HuH-7 (cell line): ENCODE measurements around the gene ERBB4.
"Not testable (repeated sequence)": the region's sequence is repeated elsewhere in the genome, so short reads cannot be mapped to it uniquely, and the experiment has no call there.

Experiments used
- DNase-seq: peaks from one replicate; pipeline ENCODE4 v3.0.0; 2011; ENCODE audit warnings: low spot score

ERBB4 gene

DNA sequence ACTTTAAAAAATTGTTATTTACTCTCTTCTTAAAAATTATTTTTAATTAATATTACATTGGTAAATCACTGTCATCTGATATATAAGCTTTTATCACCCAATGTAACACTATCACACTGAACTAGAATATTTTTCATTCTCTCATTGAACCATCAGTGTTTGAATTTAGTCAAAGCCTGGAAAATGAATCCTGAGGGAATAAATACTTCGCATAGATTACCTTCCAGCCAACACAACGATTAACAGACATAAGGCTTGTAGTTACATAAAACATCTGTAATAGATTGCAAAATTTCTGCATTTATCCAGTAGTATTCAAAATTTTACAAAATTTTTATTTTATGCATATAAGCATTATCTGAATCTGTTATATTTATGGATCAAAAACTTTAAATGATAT is 314.9 kb downstream of the ERBB4 start:
- DNase-seq: no peak

DNA sequence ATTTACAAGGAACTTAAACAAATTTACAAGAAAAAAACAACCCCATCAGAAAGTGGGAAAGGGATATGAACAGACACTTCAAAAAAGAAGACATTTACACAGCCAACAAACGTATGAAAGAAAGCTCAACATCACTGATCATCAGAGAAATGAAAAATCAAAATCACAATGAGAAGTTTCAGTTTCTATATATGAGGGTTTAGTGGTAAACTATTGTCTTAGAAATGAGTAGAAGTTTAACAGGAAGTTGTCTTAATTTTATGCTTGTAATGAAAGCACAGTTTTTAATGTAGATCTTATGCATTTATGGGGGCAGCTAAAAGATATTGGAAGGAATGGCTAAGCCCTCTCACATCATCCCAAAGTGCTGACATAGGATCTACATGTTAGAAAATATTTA is 325.4 kb downstream of the ERBB4 start:
- DNase-seq: no peak

DNA sequence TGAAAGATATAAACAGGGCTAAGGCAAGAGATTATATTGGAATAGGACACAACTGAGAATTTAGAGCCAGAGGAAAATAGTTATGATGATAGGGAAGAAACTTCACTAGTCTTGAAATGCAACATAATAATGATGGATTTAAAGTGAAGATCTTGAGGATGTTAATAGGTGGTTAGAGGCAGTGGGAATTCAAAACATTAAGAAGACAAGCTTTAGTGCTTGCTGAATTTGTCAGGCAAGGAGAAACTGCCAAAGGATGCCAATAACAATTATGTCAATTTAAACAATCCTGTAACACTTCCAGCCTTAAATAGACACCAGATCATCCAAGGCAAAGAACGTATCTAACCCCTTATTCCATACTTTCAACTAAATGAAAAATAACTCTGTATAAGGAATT is 330.1 kb downstream of the ERBB4 start:
- DNase-seq: no peak

GRCh38 chr2:212197776-212198175 is 340.8 kb downstream of the ERBB4 start:
- no peak for DNase-seq

DNA sequence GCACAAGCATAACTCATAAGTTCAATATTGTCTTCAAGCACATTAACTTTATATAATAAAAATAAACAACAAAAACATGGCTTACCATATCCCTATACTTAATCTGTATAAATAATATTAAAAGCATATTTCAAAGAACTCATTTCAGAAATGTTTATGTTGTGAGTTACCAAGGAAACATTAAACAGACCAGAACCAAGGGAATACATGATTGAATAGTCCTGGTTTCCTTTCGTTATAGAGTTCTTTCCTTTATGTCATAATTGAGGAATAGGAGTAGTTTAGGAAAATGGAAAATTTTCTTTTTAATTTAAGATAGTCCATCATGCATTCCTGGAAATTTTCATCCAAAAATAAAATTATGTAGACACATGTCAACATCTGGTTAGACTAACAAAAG is 343.0 kb downstream of the ERBB4 start:
- no peak for DNase-seq

DNA sequence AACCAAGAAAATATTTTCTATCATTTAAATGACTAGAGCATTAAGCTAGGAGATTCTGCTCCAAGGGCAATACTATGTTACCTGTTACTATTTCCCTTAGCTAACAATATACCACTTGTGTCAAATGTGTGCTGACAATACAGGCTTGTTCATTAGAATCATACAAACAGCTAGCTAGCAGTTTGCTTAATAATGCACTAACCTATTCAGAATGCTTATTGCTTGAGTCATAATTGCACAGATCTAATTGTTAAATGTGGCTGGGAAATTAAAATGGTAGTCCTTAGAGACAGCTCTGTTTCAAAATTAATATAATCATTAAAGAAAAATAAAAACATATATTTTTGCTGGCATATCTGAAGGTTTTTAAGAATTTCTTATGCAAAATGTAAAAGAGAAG is 344.2 kb downstream of the ERBB4 start:
- no peak for DNase-seq

- DNase-seq: no peak
These were observed 344.8 kb downstream of the ERBB4 start for GRCh38 chr2:212193803-212194202.

DNA sequence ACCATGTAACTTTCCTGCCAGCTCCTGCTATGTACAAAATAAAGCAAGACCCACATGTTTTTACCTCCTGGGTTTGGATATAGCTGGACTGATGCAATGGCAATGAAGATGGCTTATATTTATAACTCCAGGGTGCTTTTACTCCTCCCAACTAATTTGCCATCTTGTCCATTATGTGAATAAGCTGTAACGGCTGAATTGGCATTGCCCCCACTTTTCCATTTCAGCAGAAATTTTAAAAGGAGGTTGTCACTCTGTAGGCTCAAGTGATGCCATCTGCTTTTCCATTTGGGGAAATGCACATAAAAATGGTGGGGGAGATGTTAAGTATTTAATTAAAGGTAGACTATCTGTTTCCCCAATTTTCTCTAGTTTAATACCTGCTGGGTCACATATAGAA is 345.5 kb downstream of the ERBB4 start:
- DNase-seq: no peak

DNA sequence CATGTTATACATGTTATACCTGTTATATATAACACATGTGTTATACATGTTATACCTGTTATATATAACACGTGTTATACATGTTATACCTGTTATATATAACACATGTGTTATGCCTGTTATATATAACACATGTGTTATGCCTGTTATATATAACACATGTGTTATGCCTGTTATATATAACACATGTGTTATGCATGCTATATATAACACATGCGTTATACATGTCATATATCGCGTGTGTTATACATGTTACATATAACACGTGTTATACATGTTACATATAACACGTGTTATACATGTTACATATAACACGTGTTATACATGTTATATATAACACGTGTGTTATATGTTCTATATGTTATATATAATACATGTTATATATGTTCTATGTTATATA is 347.2 kb downstream of the ERBB4 start:
- DNase-seq: not testable (repeated sequence)

DNA sequence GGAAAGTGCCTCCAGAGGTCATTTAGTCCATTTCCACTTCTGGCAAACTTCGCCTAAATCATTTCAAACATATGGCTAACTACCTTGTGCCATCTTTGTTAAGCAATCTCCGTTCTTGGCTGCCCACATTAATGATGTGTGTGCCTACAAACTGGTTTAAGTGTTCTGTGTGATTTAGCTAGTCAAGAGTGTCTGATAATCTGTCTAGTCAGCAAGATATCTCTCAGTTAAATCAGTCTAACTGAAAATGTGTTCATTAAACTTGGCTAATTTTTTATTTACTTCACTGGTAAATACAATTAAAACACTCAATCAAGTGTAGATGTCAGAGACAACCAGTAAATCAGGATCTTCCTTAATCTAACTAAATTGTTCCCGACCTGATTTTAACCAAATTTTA is 352.4 kb downstream of the ERBB4 start:
- DNase-seq: no peak

DNA sequence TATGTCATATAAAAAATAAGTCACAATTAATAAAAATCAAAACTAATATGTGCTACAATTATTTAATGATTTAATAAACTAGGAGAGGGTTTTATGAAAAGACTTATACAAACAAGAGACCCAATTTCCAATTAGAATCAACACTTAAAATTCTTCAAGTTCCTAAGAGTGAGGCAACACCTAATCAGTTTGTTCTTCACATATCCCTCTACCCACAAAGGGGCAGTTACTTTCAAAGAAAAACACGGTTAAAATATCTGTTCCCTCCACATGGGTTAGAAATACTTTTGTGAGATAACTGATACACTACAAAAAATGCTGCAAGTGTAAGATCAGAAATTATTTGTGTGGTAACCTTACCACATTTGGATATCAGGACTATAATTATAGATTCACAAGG is 357.0 kb downstream of the ERBB4 start:
- DNase-seq: no peak

- no peak for DNase-seq
These were observed 358.1 kb downstream of the ERBB4 start for GRCh38 chr2:212180408-212181083.

DNA sequence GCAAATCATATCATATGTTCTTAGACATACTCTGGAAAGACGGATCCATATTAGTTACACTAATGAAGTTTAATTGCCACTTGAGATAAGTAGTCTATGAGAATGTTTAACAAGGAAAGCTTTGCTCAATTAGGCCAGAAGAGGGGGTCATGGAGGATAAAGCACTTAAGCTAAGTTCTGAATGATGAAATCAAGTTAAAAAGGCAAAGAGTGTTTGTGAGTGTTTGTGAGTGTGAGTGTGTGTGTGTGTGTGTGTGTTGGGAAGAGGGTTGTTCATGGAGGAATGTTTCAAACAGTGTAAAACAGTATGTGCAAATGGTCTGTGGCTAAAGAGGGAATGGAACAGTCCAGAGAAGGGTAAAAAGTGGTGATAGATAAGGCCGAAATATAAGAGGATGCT is 360.9 kb downstream of the ERBB4 start:
- peak; percentile 2 for DNase-seq

- DNase-seq: no peak
These were observed 362.5 kb downstream of the ERBB4 start for GRCh38 chr2:212176151-212176550.

DNA sequence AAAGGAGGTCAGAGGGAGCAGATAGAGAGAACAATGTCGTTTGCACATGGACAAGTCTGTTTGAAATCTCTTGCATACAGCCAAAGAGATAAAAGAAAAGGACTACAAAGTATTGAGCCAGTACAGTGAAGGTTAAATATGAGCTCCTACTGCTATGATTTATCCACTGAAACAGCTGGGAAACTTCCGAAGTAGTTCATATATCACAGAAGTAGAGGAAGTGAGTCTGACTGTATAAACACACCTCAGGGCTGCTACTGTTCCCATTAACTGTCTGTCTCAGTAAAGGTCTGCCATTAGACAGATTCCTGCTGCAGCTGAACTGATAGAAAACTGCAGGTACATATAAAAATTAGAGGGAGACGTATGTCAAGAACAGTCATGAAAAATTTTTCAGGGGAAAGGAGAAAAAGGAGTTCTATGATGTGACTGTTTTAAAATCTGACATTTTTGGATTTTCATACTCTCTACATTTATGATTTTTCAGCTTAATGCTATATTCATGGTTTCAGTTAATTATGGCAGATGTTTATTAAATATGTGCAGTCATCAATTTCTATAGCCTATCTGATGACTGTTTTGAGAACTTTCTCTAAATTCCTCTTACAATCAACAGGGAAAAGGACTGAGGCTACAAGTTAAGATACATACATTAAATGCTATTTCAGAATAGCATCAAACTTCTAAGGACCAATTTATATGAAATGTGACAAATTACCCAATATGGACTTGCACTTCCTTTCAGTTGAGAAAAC is 364.7 kb downstream of the ERBB4 start:
- no peak for DNase-seq

DNA sequence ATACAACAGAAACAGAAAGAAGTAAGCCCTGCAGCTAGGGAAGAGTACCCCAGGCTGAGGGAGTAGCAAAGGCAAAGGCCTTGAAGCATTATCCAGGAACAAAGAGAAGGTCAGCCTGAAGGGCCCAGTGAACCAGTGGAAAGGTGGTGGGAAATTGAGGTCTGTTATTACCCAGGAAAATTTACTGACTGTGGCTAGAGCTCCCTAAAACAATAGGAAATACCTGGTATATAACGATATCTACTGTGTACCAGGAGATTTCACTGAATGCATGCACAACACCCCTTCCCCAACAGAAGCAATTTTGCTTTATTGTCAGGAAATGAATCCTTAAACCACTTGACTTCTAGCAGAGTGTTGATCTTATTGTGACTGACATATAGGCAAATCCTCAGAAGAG is 365.3 kb downstream of the ERBB4 start:
- no peak for DNase-seq

DNA sequence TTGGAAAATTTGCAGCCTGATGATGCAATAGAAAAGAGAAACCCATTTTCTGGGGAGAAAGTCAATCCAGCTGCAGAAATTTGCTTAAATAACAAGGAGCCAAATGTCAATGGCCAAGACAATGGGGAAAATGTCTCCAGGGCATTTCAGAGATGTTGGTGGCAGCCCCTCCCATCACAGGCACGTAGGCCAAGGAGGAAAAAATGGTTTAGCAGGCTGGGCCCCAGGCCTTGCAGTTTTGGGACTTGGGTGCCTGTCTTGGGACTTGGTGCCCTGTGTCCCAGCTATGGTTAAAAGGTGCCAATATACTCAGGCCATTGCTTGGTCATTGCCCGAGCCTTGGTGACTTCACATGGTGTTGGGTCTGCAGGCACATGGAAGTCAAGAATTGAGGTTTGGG is 368.2 kb downstream of the ERBB4 start:
- DNase-seq: no peak

DNA sequence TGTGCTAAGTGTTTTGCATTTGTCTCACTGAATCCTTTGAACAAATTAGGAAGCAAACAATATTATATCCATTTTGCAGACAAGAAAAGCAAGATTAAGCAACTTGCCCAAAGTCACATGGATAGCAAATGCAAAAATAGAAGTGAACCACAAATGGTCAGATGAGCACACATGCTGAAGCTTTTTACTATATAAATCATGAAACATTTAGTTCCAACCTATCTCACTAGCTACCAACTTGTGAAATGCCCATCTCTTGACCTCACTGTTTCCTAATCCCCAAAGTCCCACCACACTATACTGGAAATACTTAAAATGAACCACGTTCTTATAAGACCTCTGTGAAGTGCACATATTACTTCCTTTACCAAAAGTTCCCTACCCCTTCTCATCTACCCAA is 380.5 kb downstream of the ERBB4 start:
- DNase-seq: no peak

DNA sequence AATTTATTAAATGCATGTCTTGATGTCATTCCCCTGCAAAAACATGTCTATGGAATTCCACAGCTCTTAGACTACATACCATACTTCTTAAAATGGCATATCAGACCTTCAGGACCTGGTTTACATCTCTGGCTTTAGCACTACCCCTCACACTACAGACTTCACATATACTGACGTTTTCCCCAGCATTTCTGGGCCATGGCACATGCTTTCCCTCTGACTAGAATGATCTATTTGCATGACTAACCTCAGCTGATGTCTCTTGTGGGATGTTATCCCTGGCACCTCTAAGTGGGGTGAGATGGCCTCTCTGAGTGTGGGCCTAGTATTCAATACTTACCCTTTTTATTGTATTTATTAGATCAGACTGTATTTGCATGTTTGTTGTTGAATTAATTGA is 381.6 kb downstream of the ERBB4 start:
- DNase-seq: no peak

GRCh38 chr2:212156088-212156487 is 382.5 kb downstream of the ERBB4 start:
- no peak for DNase-seq

GRCh38 chr2:212154477-212154878 is 384.1 kb downstream of the ERBB4 start:
- DNase-seq: no peak

GRCh38 chr2:212153923-212154322 is 384.7 kb downstream of the ERBB4 start:
- no peak for DNase-seq

DNA sequence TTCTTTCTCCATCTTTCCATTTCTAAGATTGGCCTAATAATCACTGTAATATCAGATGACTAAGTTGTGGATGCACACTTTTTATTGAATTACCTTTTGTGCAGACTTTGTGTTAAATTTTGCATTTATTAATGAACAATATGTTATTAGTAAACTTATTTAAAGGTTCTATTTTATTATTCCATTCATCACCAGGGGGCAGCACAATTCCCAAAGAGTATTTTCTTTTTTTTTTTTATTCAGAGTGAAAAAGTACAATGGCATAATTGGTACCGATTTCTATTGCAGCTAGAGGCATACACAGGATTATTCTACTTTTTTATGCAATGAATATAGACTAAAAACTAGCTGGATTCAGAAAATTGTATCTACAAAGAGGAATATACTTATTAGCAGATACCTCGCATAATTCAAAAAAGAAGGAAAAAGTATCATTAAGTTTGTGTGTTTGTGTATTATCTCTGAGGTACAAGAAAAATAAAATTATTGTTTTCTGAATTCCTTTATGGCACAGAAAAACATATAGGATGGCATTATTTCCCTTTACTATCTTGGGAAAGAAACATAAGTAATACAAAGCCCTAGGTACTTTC is 390.6 kb downstream of the ERBB4 start:
- no peak for DNase-seq

GRCh38 chr2:212146416-212146815 is 392.2 kb downstream of the ERBB4 start:
- no peak for DNase-seq
